ENCODE results near the gene ETS1. TPM values are rescaled to one million over a fixed set of nuclear protein-coding genes. Genes with fewer than 3 reads are reported as not detected.

ETS1 gene
- total RNA-seq, 1 donor from 2014 or later = 14.2 TPM

DNA sequence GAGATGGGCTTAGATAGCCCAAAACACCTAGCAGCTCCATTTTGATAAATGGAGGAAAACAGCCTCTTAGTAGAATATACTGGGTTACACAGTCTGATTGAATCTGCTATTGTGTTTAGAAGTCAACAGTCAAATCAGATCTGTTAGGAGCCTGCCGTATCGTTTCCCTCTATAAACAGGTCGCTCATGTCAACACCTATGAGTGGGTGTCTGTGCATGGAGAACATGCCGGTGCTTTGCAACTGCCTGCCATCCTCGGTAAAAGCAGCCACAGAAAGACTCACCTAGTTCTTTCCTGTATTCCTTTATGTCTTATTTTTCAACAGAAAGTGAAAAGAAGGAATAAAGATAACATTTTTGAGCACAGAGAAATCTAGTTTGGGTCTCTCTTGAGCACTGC, 99.4 kb downstream of the ETS1 start:
- DNase-seq (ENCODE audit: low read depth) = no peak

DNA sequence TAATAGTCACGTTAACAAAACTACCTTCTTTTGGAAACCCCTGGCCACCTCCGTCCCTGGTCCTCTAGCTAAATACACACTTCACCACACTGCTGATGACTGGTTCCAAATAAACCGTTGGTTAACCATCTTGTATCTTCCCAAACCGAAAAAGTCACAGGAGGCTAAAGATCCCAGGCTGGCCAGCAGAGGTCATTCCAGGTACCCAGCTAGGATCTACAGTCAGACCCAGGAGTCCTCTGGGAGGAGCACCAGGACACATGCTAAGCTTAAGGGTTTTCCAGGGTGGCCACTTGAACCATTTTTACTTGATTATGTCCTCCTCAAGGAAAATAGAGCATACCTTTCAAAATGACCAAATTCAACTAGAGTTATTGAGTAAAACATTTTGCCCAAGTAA, 103.2 kb downstream of the ETS1 start:
- peak; percentile 57 for DNase-seq (ENCODE audit: low read depth)

- no peak for DNase-seq (ENCODE audit: low read depth)
Observed at GRCh38 chr11:128483211-128483788, 104.1 kb downstream of the ETS1 start.

GRCh38 chr11:128482512-128483191, 104.7 kb downstream of the ETS1 start:
- DNase-seq (ENCODE audit: low read depth) = peak; percentile 92

DNA sequence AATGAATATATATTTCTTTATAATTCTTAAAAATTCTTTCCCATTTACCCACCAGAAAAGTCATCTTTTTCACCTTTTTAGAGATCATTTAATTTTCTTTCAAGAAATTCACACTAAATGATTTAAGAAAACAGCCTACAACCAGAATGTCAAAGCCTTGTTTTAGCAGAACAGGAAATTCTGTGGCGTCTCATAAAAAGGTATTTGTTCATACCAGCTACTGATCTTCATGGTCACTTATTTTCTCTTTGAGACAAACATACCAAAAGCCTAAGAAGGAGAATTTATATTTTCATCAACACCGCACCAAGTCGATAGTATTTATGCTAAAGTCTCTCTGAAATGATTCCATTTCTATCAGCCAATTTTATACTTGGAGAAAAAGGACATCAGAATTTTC, 105.3 kb downstream of the ETS1 start:
- DNase-seq (ENCODE audit: low read depth) = no peak

GRCh38 chr11:128481135-128481534, 106.2 kb downstream of the ETS1 start:
- peak; percentile 85 for DNase-seq (ENCODE audit: low read depth)

- no peak for DNase-seq (ENCODE audit: low read depth)
Observed at GRCh38 chr11:128480665-128481064, 106.7 kb downstream of the ETS1 start.

GRCh38 chr11:128480066-128480465, 107.3 kb downstream of the ETS1 start:
- no peak for DNase-seq (ENCODE audit: low read depth)

DNA sequence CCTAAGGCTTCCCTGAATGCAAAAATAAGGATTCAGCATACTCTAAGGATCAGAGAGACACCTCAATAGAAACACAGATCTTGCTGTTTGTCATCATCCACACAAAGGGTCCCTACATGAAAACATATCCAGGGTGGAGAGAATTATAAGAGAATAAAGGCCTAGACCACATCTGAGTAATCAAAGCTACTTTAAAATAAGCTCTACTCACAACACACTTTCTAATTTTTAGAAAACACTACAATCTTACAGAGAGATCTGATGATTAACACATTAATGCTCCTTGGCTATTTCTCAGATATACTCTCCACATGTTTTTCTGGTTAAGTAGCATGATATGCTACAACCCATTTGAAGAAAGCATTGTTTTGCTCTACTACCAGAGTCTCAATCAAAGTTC, 108.2 kb downstream of the ETS1 start:
- no peak for DNase-seq (ENCODE audit: low read depth)

- no peak for DNase-seq (ENCODE audit: low read depth)
Observed at GRCh38 chr11:128478305-128478704, 109.1 kb downstream of the ETS1 start.

DNA sequence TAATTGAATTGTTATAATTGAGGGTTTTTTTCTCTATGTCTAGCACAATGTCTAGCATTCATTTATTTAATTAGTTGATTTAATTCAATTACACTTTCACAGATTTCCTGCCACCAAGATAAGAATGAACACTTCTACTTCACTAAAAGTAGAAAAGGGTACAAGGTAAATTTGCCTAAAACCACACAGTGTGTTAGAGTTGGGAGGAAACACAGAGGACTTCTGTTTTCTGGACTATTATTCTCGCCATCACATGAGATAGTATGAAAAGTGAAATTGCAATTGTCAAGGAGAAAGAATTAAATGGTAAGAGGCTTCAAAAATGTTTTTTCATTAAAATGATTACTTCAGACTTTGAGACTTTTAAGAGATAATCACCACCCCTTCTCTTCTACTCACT, 109.5 kb downstream of the ETS1 start:
- no peak for DNase-seq (ENCODE audit: low read depth)

- no peak for DNase-seq (ENCODE audit: low read depth)
Observed at GRCh38 chr11:128477278-128477677, 110.1 kb downstream of the ETS1 start.

GRCh38 chr11:128476729-128477128, 110.6 kb downstream of the ETS1 start:
- DNase-seq (ENCODE audit: low read depth) = no peak

- no peak for DNase-seq (ENCODE audit: low read depth)
Observed at GRCh38 chr11:128476049-128476448, 111.3 kb downstream of the ETS1 start.

DNA sequence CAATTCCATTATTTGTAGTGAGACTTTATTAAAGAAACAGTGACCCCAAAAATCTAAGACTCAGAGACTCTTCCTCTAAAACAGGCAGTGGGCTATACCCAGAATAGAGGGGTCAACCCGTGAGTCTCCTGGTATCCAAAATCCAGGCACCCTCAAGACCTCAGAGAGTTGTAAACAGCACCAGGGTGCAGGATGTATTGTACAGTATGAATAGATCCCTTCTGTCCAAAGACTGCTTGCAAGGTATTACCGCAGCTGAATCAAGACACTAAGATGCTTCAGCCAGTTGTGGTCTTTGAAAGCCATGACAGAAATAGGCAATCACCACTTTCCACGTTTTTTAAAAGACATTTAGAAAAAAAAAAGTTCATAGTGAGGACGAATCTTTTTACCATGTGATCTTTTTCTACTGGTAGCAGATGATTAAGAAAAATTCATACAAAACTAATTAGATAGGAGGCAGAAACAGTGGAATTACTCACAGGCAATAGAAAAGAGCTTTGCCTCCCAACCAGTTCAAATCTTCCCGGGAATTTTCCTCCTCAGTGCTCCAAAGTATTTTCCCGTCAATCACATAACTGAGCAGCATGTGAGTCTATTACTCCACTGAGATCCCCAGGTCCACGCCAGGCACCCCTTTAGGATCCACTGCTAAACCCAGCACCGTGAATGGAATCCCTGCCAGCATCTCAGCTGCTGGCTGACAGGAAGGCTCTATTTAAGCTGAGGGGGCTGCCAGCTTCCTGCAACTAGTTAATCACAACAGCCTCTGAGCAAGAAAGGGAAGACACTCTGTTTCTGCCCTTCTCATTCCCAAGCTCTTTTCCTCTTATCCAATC, 113.1 kb downstream of the ETS1 start:
- no peak for DNase-seq (ENCODE audit: low read depth)

- no peak for DNase-seq (ENCODE audit: low read depth)
Observed at GRCh38 chr11:128473636-128474035, 113.7 kb downstream of the ETS1 start.

- DNase-seq (ENCODE audit: low read depth) = no peak
Observed at GRCh38 chr11:128472128-128473089, 114.9 kb downstream of the ETS1 start.

- DNase-seq (ENCODE audit: low read depth) = no peak
Observed at GRCh38 chr11:128471138-128471661, 116.2 kb downstream of the ETS1 start.

DNA sequence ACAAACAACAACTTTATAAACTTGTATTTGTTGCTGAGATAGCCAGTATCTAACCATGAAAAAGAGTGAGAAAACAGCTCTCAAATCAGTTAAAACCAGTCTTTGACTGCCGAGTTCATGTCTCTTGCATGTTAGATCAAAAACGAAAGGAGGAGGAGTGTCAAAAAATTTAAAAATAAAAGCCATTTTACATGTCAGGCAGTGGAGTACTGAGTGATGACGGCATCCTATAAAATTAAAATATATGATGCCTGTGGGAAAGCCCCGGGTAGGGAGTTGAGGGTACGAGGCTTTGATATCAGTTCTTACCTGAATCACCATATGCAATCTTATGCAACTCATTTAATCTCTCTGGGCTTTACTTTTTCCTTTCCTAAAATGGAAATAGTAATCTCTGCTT, 117.3 kb downstream of the ETS1 start:
- no peak for DNase-seq (ENCODE audit: low read depth)

DNA sequence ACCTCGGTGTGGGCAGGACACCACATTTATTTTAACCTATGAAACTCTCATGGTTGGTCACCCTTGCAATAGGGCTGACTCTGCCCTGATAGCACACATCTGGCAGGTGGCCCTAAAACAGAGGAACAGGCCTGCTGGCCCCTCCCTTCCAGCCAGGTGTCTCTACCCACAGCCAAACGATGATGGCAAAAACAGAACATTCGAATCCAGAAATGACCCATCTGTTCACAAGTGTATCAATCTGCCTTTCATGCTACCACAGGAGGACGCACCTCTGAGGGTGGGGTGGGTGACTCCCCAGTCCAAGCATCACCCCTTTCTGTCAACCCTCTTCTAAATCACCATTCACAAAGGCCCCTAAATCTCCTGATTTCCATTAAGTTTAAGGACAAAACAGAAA, 118.1 kb downstream of the ETS1 start:
- DNase-seq (ENCODE audit: low read depth) = no peak

DNA sequence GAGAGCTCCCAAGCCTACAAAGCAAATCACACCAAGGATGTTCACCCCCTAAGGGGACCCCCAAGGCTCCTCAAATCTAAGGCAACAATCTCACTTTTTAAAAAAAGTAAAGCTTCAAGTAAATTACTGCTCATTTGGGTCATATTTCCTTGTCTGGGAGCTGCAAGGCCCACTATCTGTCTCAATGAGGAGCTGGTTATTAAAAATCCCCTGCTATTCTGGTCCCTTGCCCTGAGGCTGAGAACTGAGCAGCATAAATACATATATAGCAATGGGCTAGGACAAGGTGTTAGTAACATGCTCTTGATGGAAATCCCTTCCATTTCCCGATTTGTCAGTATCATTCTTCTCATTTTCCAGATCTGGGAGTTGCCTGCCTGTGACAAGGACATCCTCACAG, 119.2 kb downstream of the ETS1 start:
- DNase-seq (ENCODE audit: low read depth) = no peak
